Measurements from ENCODE around the gene MOB3A. TPM values are rescaled to one million over a fixed set of nuclear protein-coding genes. Genes with fewer than 3 reads are reported as not detected.

The MOB3A gene
- total and polyA plus RNA-seq, 11 donors, result 7.1 to 32.3 (median 16.7) TPM

DNA sequence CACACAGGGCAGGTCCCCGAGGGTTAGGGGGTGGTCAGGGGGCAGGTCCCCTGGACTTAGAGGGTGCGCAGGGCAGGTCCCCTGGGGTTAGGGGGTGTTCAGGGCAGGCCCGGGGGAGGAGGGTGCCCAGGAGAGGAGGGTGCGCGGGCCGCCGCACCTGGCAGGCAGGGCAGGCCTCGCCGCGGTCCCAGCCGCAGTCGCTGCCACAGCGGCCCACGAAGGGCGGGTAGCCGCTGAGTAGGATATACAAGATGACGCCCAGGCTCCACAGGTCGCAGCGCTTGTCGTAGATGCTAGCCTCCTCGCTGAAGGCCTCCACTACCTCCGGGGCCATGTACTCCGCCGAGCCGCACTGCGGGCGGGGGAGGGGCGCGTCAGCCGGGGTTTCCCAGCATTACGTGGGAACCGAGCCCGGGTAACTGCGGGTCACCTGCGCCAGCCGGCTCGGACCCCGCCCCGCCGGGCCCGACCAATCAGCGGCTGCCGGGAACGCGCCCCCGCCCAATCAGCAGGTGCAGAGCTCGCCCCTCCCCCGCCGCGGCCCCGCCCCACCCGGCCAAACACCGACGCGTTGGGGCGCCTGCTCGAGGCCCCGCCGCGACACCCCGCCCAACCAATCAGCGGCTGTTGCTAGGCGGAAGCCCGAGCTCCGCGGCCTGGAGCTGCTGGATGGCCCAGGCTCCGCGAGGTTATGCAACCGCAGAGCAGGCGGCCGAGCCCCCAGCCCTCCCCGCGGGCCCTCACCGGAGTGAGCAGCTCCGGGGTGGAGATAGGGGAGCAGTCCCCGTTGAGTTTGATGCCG, 54.2 kb downstream of the MOB3A start:
- intact Hi-C loops (cut with DNase I), result loop anchor here in 1 of 10 donors (1.0 kb wide), 1 partner anchor 10 kb away; no protein-coding TSS in a partner anchor
- 20 to 30% (median 26%) methylated on average over 5 to 77 of the region's 77 CpGs for WGBS, 4 donors
- DNase-seq, result peak; percentile 97 to 99 (median 98)
- no peaks in the 10 kb centered on the region for H3K27me3 ChIP-seq
- peaks cover 0 to 87% (median 71%) of the 10 kb centered on the region in 9 donors for H3K36me3 ChIP-seq
- H3K27ac ChIP-seq, result peak overlapping the region; percentile 71 to 99 (median 91)
- H3K9me3 ChIP-seq, result no peaks in the 10 kb centered on the region
- TF ChIP-seq, protein P1, sequence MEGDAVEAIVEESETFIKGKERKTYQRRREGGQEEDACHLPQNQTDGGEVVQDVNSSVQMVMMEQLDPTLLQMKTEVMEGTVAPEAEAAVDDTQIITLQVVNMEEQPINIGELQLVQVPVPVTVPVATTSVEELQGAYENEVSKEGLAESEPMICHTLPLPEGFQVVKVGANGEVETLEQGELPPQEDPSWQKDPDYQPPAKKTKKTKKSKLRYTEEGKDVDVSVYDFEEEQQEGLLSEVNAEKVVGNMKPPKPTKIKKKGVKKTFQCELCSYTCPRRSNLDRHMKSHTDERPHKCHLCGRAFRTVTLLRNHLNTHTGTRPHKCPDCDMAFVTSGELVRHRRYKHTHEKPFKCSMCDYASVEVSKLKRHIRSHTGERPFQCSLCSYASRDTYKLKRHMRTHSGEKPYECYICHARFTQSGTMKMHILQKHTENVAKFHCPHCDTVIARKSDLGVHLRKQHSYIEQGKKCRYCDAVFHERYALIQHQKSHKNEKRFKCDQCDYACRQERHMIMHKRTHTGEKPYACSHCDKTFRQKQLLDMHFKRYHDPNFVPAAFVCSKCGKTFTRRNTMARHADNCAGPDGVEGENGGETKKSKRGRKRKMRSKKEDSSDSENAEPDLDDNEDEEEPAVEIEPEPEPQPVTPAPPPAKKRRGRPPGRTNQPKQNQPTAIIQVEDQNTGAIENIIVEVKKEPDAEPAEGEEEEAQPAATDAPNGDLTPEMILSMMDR (IDR thresholded peaks at IDR 0.05), result no peak
- peak in 1 of 2 donors; percentile 23 for TF ChIP-seq POLR2A (IDR thresholded peaks at IDR 0.05)
- peak; percentile 71 to 91 (median 88) for ATAC-seq
- H3K4me3 ChIP-seq, result peak overlapping the region in 10 of 12 donors; percentile 30 to 56 (median 38)
- H3K4me1 ChIP-seq, result peaks cover 18 to 81% (median 66%) of the 10 kb centered on the region in 12 donors

DNA sequence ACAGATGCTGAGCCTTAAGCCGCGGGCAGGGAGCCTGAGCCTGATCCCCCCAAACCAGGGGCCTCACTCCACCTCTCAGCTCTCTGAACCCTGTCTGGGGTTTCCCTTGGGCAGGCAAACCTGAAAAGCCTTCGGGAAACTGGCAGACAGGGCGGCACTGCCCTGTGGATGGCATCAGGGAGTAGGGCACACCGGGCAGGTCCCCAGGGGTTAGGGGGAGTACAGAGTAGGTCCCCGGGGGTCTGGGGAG, 54.8 kb downstream of the MOB3A start:
- no peak for ATAC-seq

DNA sequence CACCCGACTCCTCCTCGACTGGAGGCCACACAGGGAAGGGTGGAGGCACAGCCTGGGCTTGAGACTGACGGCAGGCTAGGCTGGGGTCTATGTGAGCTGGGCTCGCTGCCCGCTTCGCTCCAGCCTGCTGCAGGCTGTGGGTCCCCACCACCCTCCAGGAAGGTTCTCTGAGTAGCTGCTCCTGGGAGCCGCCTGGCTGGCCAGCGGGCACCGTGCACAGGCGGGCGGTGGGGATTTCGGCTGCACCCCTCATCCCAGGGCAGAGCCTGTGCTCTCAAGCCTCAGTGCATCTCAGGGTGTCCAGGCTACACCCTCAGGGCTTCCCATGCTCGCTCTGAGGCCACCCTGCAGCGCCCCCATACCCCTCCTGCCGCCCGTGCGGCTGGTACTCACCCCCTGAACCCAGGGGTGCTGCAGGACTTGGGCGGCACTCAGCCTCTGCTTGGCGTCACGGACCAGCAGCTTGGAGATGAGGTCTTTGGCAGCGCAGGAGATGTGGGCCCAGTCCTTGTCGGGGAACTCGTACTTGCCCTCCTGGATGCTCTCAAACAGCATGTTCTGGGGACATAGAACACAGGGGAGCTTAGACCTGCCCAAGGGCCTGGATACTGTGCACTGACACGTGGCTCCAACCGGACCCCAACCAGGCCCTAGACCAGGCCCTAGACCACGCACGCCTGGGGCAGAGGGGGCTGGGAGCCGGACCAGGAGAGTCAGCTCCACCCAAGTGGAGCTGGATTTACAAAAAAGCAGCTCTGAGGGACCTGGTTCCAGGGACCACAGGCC, 55.3 kb downstream of the MOB3A start:
- peak in 1 of 5 donors; percentile 48 for DNase-seq
- 77 to 81% (median 79%) methylated on average over 19 to 28 of the region's 28 CpGs for WGBS, 4 donors

More for the DNA sequence above, 54.8 kb downstream of the MOB3A start:
- Histone ChIP-seq H3K4me1 (peaks cover 17 to 76% (median 62%) of the 10 kb centered on the region in 12 donors), H3K27me3 (no peaks in the 10 kb centered on the region), H3K9me3 (peaks cover 0 to under 1% (median 0%) of the 10 kb centered on the region in 12 donors), H3K4me3 (peak overlapping the region in 8 of 12 donors; percentile 22 to 56 (median 32)), H3K36me3 (peaks cover 0 to 82% (median 68%) of the 10 kb centered on the region in 9 donors), H3K27ac (peak overlapping the region; percentile 71 to 99 (median 90))
- intact Hi-C loops (cut with DNase I), result no loop called here
- TF ChIP-seq, protein P1 (IDR thresholded peaks at IDR 0.05), result no peak
- TF ChIP-seq POLR2A (IDR thresholded peaks at IDR 0.05), result no peak
- 74 to 92% (median 78%) methylated on average over 2 to 6 of the region's 6 CpGs for WGBS, 4 donors
- DNase-seq, result no peak

More for the DNA sequence above, 55.3 kb downstream of the MOB3A start:
- Histone ChIP-seq H3K9me3 (peaks cover 0 to 6% (median 2%) of the 10 kb centered on the region in 12 donors), H3K36me3 (peaks cover 0 to 77% (median 62%) of the 10 kb centered on the region in 9 donors), H3K4me3 (peak overlapping the region in 5 of 12 donors; percentile 23 to 56 (median 34)), H3K27ac (peak overlapping the region; percentile 71 to 99 (median 90)), H3K27me3 (no peaks in the 10 kb centered on the region), H3K4me1 (peaks cover 13 to 71% (median 56%) of the 10 kb centered on the region in 12 donors)
- no peak for ATAC-seq
- intact Hi-C loops (cut with DNase I), result no loop called here
- no peak for TF ChIP-seq POLR2A (IDR thresholded peaks at IDR 0.05)
- TF ChIP-seq, protein P1 (IDR thresholded peaks at IDR 0.05), result no peak
